NCI-H2081 treated with DMSO at 0.1 percent for 48 hours (cell line): ENCODE results near the gene CFAP97.
"Not testable (repeated sequence)": the region's sequence is repeated elsewhere in the genome, so short reads cannot be mapped to it uniquely, and the experiment has no call there.

ENCODE experiments used
- DNase-seq: peaks from one replicate; lab custom pipeline; 2025; lab: John Stamatoyannopoulos, UW

CFAP97 gene

GRCh38 chr4:185222598-185222997 is 18.8 kb upstream of the CFAP97 start:
- no peak for DNase-seq

- DNase-seq, result no peak
Measured at GRCh38 chr4:185221912-185222311, 18.1 kb upstream of the CFAP97 start.

- DNase-seq, result no peak
Measured at GRCh38 chr4:185221491-185221890, 17.7 kb upstream of the CFAP97 start.

- no peak for DNase-seq
Measured at GRCh38 chr4:185219551-185220344, 15.9 kb upstream of the CFAP97 start.

- DNase-seq, result no peak
Measured at GRCh38 chr4:185218312-185218711, 14.5 kb upstream of the CFAP97 start.

GRCh38 chr4:185217408-185217975 is 13.7 kb upstream of the CFAP97 start:
- DNase-seq, result no peak

- DNase-seq, result no peak
Measured at GRCh38 chr4:185215261-185215660, 11.5 kb upstream of the CFAP97 start.

- DNase-seq, result no peak
Measured at GRCh38 chr4:185213877-185214276, 10.1 kb upstream of the CFAP97 start.

- DNase-seq, result no peak
Measured at GRCh38 chr4:185212581-185212980, 8.8 kb upstream of the CFAP97 start.

GRCh38 chr4:185211641-185212040 is 7.8 kb upstream of the CFAP97 start:
- DNase-seq, result no peak

- no peak for DNase-seq
Measured at GRCh38 chr4:185211035-185211434, 7.2 kb upstream of the CFAP97 start.

- DNase-seq, result no peak
Measured at GRCh38 chr4:185210102-185210981, 6.5 kb upstream of the CFAP97 start.

- DNase-seq, result not testable (repeated sequence)
Measured at GRCh38 chr4:185209852-185210101, 6.0 kb upstream of the CFAP97 start.

- DNase-seq, result no peak
Measured at GRCh38 chr4:185209031-185209851, 5.4 kb upstream of the CFAP97 start, which contains the start of gene SNX25. SNX25 (plus strand) TSS chr4:185209598; CDS start chr4:185209827, 229 bp downstream.

- no peak for DNase-seq
Measured at GRCh38 chr4:185207466-185207865, 3.7 kb upstream of the CFAP97 start.

- DNase-seq, result no peak
Measured at GRCh38 chr4:185205697-185206342, 2.0 kb upstream of the CFAP97 start.

- not testable (repeated sequence) for DNase-seq
Measured at GRCh38 chr4:185205073-185205472, 1.3 kb upstream of the CFAP97 start.

GRCh38 chr4:185204238-185204910 is 574 bp upstream of the CFAP97 start:
- DNase-seq, result no peak

- DNase-seq, result no peak
Measured at GRCh38 chr4:185202984-185203485, 765 bp downstream of the CFAP97 start.
